Testis (tissue), 2 donors: Measurements from ENCODE around the gene CHPF.

Experiments
- CTCF ChIP-seq, 3 experiments: fragments of 450-650 bp in 2 of 3; fragments of 200-600 bp in 1 of 3; sonication (generic) in 1 of 3; IDR thresholded peaks; one replicate each; pipeline ENCODE4 v1.5.1; 2016 to 2019; ENCODE audit warnings: antibody characterized with exemption in 3 of 3, mild to moderate bottlenecking in 2 of 3, moderate library complexity in 1 of 3
- POLR2A ChIP-seq: fragments of 450-650 bp; IDR thresholded peaks from one replicate; pipeline ENCODE4 v1.6.1; 2017; ENCODE audit warnings: antibody characterized with exemption, mild to moderate bottlenecking, moderate library complexity

- TF ChIP-seq CTCF (IDR thresholded peaks at IDR 0.05) (no peak), POLR2A (no peak)
Measured at GRCh38 chr2:219519526-219519916, 24.1 kb downstream of the CHPF start.
